Measurements from ENCODE around the gene TCF7L2.

The TCF7L2 gene

GRCh38 chr10:113041324-113041723, 91.3 kb downstream of the TCF7L2 start:
- no peak overlapping the region for H3K9ac ChIP-seq (ENCODE audit: insufficient read length, low read depth)
- DNase-seq (ENCODE audit: low read depth, low spot score), result no peak
- H3K4me3 ChIP-seq (ENCODE audit: insufficient read length, low read depth), result no peak overlapping the region
- H3K4me1 ChIP-seq (ENCODE audit: insufficient read depth, insufficient read length), result no peaks in the 10 kb centered on the region
- H3K9me3 ChIP-seq (ENCODE audit: insufficient read depth, low read length), result peaks cover 5% of the 10 kb centered on the region; the same call in 1 of the 2 replicates
- no peaks in the 10 kb centered on the region for H3K27me3 ChIP-seq (ENCODE audit: insufficient read depth, insufficient read length)
- peaks cover 28% of the 10 kb centered on the region for H3K36me3 ChIP-seq (ENCODE audit: insufficient read depth, insufficient read length, low read length)
- TF ChIP-seq SUZ12 (IDR thresholded peaks at IDR 0.05; ENCODE audit: extremely low read depth, insufficient read depth, insufficient read length) (no peak), ZNF274 (IDR thresholded peaks at IDR 0.05; ENCODE audit: low read depth, low read length) (no peak), YY1 (IDR thresholded peaks at IDR 0.05; ENCODE audit: insufficient read depth, insufficient read length) (no peak)

- H3K4me1 ChIP-seq (ENCODE audit: insufficient read depth, insufficient read length), result no peaks in the 10 kb centered on the region
- peaks cover 5% of the 10 kb centered on the region; the same call in 1 of the 2 replicates for H3K9me3 ChIP-seq (ENCODE audit: insufficient read depth, low read length)
- H3K27me3 ChIP-seq (ENCODE audit: insufficient read depth, insufficient read length), result no peaks in the 10 kb centered on the region
- H3K4me3 ChIP-seq (ENCODE audit: insufficient read length, low read depth), result no peak overlapping the region
- DNase-seq (ENCODE audit: low read depth, low spot score), result no peak
- TF ChIP-seq YY1 (IDR thresholded peaks at IDR 0.05; ENCODE audit: insufficient read depth, insufficient read length), result no peak
- no peak for TF ChIP-seq SUZ12 (IDR thresholded peaks at IDR 0.05; ENCODE audit: extremely low read depth, insufficient read depth, insufficient read length)
- no peak for TF ChIP-seq ZNF274 (IDR thresholded peaks at IDR 0.05; ENCODE audit: low read depth, low read length)
- H3K36me3 ChIP-seq (ENCODE audit: insufficient read depth, insufficient read length, low read length), result peaks cover 28% of the 10 kb centered on the region
- H3K9ac ChIP-seq (ENCODE audit: insufficient read length, low read depth), result no peak overlapping the region
These were observed 92.0 kb downstream of the TCF7L2 start for GRCh38 chr10:113041841-113042750.

DNA sequence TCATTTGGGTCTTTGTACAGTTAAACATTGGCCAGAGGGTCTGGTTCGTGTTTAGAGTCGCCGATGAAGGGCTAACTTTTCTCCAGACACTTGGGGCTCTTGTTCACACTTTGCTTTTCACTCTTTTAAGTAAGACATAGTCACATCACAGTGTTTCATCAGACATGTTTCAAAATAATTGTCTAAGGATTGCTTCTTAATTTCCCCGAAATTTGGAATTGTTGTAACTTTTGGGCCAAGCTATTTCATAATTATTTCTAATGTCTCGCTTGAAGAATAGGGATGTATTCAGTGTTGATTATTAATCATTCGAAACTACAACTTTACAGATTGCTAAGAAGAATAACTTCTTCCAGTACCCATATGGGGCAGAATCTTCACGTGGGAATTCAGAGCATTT, 92.8 kb downstream of the TCF7L2 start:
- Histone ChIP-seq H3K27me3 (ENCODE audit: insufficient read depth, insufficient read length) (no peaks in the 10 kb centered on the region), H3K4me1 (ENCODE audit: insufficient read depth, insufficient read length) (no peaks in the 10 kb centered on the region), H3K9me3 (ENCODE audit: insufficient read depth, low read length) (peaks cover 5% of the 10 kb centered on the region; the same call in 1 of the 2 replicates), H3K4me3 (ENCODE audit: insufficient read length, low read depth) (no peak overlapping the region), H3K9ac (ENCODE audit: insufficient read length, low read depth) (no peak overlapping the region), H3K36me3 (ENCODE audit: insufficient read depth, insufficient read length, low read length) (peaks cover 28% of the 10 kb centered on the region)
- TF ChIP-seq SUZ12 (IDR thresholded peaks at IDR 0.05; ENCODE audit: extremely low read depth, insufficient read depth, insufficient read length) (no peak), YY1 (IDR thresholded peaks at IDR 0.05; ENCODE audit: insufficient read depth, insufficient read length) (no peak), ZNF274 (IDR thresholded peaks at IDR 0.05; ENCODE audit: low read depth, low read length) (no peak)
- no peak for DNase-seq (ENCODE audit: low read depth, low spot score)

DNA sequence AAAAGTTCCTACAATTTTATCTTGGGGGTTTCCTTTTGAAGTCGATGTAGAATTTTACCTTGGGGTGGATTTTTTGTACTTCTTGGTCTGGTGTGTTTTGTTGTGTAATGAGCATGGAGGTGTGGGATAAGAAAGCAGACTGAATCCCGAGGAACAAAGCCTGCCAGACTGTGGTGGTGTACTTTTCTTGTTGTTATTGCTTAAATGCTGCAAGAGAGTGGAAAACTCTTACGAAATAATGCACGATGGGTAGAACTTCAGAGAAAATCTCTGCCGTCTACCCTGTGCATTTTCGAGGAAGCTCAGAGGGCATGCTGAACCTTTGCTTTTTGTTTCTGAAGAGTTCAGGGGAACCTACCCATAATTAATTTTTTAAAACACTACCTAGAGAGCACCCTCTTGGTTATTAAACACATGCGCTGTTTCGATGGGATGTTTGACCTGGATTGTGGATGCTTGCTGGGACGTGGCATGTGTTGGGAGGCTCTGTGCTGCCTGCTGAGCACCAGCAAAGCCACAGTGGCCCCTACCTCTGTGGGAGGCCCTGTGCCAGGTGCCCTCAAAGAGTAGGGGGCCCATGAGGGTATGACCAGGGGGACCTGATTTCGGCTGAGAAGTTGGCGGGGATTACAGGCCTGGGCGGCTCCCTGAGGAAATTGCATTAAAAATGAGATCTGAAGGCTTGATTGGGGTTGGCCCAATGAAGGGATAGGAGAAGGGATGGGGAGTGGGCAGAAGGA, 94.1 kb downstream of the TCF7L2 start:
- no peaks in the 10 kb centered on the region for H3K4me1 ChIP-seq (ENCODE audit: insufficient read depth, insufficient read length)

DNA sequence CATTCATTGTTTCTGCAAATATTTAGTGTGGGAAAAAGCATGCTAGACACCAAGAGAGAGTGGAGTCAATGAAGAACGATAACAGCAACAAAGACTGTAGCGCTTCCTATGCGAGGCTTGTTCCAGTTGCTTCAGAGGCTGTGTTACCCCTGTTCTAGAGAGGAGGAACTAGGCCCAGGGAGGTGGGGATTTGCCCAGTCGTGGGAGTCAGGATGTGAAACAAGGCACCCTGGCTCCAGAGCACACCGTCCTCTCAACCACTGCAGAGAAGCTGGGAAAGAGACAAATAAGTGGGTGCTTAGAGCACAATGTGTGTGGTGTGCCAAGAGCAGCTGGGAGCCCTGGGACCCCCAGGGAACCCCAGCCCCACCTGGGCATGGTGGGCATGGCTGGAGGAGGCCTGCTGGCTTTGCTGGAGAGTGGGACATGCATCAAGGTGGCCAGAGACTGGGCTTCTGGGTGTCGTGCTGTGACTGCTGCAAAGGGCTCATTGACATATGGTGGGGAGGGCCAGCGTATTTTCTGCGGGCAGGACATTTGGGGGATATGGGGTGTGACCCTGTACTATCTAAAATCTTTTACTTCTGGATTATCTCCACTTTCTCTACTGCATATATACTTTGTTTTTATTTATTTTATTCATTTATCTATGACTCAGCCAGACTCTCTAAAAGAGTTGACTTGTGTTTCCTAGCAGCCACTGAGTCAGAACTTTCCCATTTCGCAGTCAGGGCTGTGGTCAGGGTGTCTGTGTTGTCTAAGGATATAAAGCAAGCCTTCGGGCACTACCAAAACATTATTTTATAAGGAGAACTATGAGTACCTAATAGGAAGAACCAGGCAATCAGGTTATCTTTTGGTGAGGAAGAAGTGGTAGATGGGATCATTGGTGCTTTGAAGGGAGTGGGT, 95.4 kb downstream of the TCF7L2 start:
- no peaks in the 10 kb centered on the region for H3K4me1 ChIP-seq (ENCODE audit: insufficient read depth, insufficient read length)
- peaks cover 35% of the 10 kb centered on the region for H3K36me3 ChIP-seq (ENCODE audit: insufficient read depth, insufficient read length, low read length)
- no peaks in the 10 kb centered on the region for H3K27me3 ChIP-seq (ENCODE audit: insufficient read depth, insufficient read length)
- H3K9ac ChIP-seq (ENCODE audit: insufficient read length, low read depth), result no peak overlapping the region
- DNase-seq (ENCODE audit: low read depth, low spot score), result no peak
- TF ChIP-seq SUZ12 (IDR thresholded peaks at IDR 0.05; ENCODE audit: extremely low read depth, insufficient read depth, insufficient read length) (no peak), YY1 (IDR thresholded peaks at IDR 0.05; ENCODE audit: insufficient read depth, insufficient read length) (no peak), ZNF274 (IDR thresholded peaks at IDR 0.05; ENCODE audit: low read depth, low read length) (no peak)
- peaks cover 5% of the 10 kb centered on the region; the same call in 1 of the 2 replicates for H3K9me3 ChIP-seq (ENCODE audit: insufficient read depth, low read length)
- H3K4me3 ChIP-seq (ENCODE audit: insufficient read length, low read depth), result no peak overlapping the region

More for the DNA sequence above, 94.1 kb downstream of the TCF7L2 start:
- Histone ChIP-seq H3K36me3 (ENCODE audit: insufficient read depth, insufficient read length, low read length) (peaks cover 32% of the 10 kb centered on the region), H3K4me3 (ENCODE audit: insufficient read length, low read depth) (no peak overlapping the region), H3K9ac (ENCODE audit: insufficient read length, low read depth) (no peak overlapping the region), H3K9me3 (ENCODE audit: insufficient read depth, low read length) (peaks cover 5% of the 10 kb centered on the region; the same call in 1 of the 2 replicates), H3K27me3 (ENCODE audit: insufficient read depth, insufficient read length) (no peaks in the 10 kb centered on the region)
- TF ChIP-seq SUZ12 (IDR thresholded peaks at IDR 0.05; ENCODE audit: extremely low read depth, insufficient read depth, insufficient read length) (no peak), YY1 (IDR thresholded peaks at IDR 0.05; ENCODE audit: insufficient read depth, insufficient read length) (no peak), ZNF274 (IDR thresholded peaks at IDR 0.05; ENCODE audit: low read depth, low read length) (no peak)
- no peak for DNase-seq (ENCODE audit: low read depth, low spot score)

- no peak overlapping the region for H3K4me3 ChIP-seq (ENCODE audit: insufficient read length, low read depth)
These were observed 97.1 kb downstream of the TCF7L2 start for GRCh38 chr10:113047151-113047550.

More at GRCh38 chr10:113047151-113047550, 97.1 kb downstream of the TCF7L2 start:
- Histone ChIP-seq H3K4me1 (ENCODE audit: insufficient read depth, insufficient read length) (no peaks in the 10 kb centered on the region), H3K9me3 (ENCODE audit: insufficient read depth, low read length) (peaks cover 5% of the 10 kb centered on the region; the same call in 1 of the 2 replicates), H3K9ac (ENCODE audit: insufficient read length, low read depth) (no peak overlapping the region), H3K27me3 (ENCODE audit: insufficient read depth, insufficient read length) (no peaks in the 10 kb centered on the region), H3K36me3 (ENCODE audit: insufficient read depth, insufficient read length, low read length) (peaks cover 27% of the 10 kb centered on the region)
- no peak for TF ChIP-seq ZNF274 (IDR thresholded peaks at IDR 0.05; ENCODE audit: low read depth, low read length)
- TF ChIP-seq SUZ12 (IDR thresholded peaks at IDR 0.05; ENCODE audit: extremely low read depth, insufficient read depth, insufficient read length), result no peak
- TF ChIP-seq YY1 (IDR thresholded peaks at IDR 0.05; ENCODE audit: insufficient read depth, insufficient read length), result no peak
- DNase-seq (ENCODE audit: low read depth, low spot score), result no peak

Measured in NT2/D1 (cell line).